Measurements from ENCODE around the gene RTN4RL1. TPM values are rescaled to one million over a fixed set of nuclear protein-coding genes. Genes with fewer than 3 reads are reported as not detected.

Gene RTN4RL1
- total and polyA plus RNA-seq, 4 donors, result 0.65 to 7.3 (median 2.4) TPM

- Histone ChIP-seq H3K4me3 (peak overlapping the region; percentile 76), H3K9me3 (ENCODE audit: control insufficient read depth in 4 of 4, insufficient read depth in 3 of 4, low read length in 3 of 4) (no peaks in the 10 kb centered on the region), H3K27ac (ENCODE audit: low read depth in 1 of 2, low read length in 1 of 2) (peak overlapping the region; percentile 11 to 57), H3K9ac (ENCODE audit: insufficient read depth in 1 of 2, low read length in 2 of 2) (peak overlapping the region; percentile 81 to 85), H3K4me1 (ENCODE audit: control insufficient read depth in 5 of 5, insufficient read depth in 5 of 5, low read length in 5 of 5) (peaks cover 7 to 22% (median 13%) of the 10 kb centered on the region in 5 donors), H3K27me3 (ENCODE audit: control insufficient read depth in 3 of 3, insufficient read depth in 3 of 3, low read length in 2 of 3) (peaks cover 0 to 9% (median 2%) of the 10 kb centered on the region in 3 donors), H3K36me3 (ENCODE audit: control insufficient read depth in 4 of 4, insufficient read depth in 4 of 4, low read length in 4 of 4) (peaks cover 0 to 3% (median 0%) of the 10 kb centered on the region in 4 donors)
- TF ChIP-seq, protein P1, sequence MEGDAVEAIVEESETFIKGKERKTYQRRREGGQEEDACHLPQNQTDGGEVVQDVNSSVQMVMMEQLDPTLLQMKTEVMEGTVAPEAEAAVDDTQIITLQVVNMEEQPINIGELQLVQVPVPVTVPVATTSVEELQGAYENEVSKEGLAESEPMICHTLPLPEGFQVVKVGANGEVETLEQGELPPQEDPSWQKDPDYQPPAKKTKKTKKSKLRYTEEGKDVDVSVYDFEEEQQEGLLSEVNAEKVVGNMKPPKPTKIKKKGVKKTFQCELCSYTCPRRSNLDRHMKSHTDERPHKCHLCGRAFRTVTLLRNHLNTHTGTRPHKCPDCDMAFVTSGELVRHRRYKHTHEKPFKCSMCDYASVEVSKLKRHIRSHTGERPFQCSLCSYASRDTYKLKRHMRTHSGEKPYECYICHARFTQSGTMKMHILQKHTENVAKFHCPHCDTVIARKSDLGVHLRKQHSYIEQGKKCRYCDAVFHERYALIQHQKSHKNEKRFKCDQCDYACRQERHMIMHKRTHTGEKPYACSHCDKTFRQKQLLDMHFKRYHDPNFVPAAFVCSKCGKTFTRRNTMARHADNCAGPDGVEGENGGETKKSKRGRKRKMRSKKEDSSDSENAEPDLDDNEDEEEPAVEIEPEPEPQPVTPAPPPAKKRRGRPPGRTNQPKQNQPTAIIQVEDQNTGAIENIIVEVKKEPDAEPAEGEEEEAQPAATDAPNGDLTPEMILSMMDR (IDR thresholded peaks at IDR 0.05; ENCODE audit: control extremely low read depth, extremely low read depth), result no peak
- 2 to 6% methylated on average over 48 to 104 of the region's 104 CpGs for WGBS, 2 donors
- ATAC-seq (ENCODE audit: insufficient read depth, low FRiP score) (peak; percentile 51), DNase-seq (peak; percentile 85 to 91 (median 90))
These were observed 24.5 kb upstream of the RTN4RL1 start for GRCh38 chr17:2049333-2050299.

- H3K27ac ChIP-seq (ENCODE audit: low read depth in 1 of 2, low read length in 1 of 2), result no peak overlapping the region
- 20 to 21% methylated on average over 9 of the region's 9 CpGs for WGBS, 2 donors
- no peak for ATAC-seq (ENCODE audit: insufficient read depth, low FRiP score)
- H3K4me3 ChIP-seq, result no peak overlapping the region
- peaks cover 0 to 8% (median 2%) of the 10 kb centered on the region in 3 donors for H3K27me3 ChIP-seq (ENCODE audit: control insufficient read depth in 3 of 3, insufficient read depth in 3 of 3, low read length in 2 of 3)
- DNase-seq, result peak in 1 of 3 donors; percentile 14
- no peaks in the 10 kb centered on the region for H3K9me3 ChIP-seq (ENCODE audit: control insufficient read depth in 4 of 4, insufficient read depth in 3 of 4, low read length in 3 of 4)
- H3K9ac ChIP-seq (ENCODE audit: insufficient read depth in 1 of 2, low read length in 2 of 2), result peak overlapping the region in 1 of 2 donors; percentile 85
- TF ChIP-seq, protein P1 (IDR thresholded peaks at IDR 0.05; ENCODE audit: control extremely low read depth, extremely low read depth), result no peak
- peaks cover 0 to 6% (median 0%) of the 10 kb centered on the region in 4 donors for H3K36me3 ChIP-seq (ENCODE audit: control insufficient read depth in 4 of 4, insufficient read depth in 4 of 4, low read length in 4 of 4)
- peaks cover 7 to 14% (median 12%) of the 10 kb centered on the region in 5 donors for H3K4me1 ChIP-seq (ENCODE audit: control insufficient read depth in 5 of 5, insufficient read depth in 5 of 5, low read length in 5 of 5)
These were observed 23.7 kb upstream of the RTN4RL1 start for GRCh38 chr17:2048805-2049204.

GRCh38 chr17:2047590-2047989 is 22.5 kb upstream of the RTN4RL1 start:
- no peaks in the 10 kb centered on the region for H3K9me3 ChIP-seq (ENCODE audit: control insufficient read depth in 4 of 4, insufficient read depth in 3 of 4, low read length in 3 of 4)
- no peak overlapping the region for H3K27ac ChIP-seq (ENCODE audit: low read depth in 1 of 2, low read length in 1 of 2)
- WGBS, 2 donors, result 88 to 94% methylated on average over 6 of the region's 6 CpGs
- DNase-seq, result no peak
- TF ChIP-seq, protein P1 (IDR thresholded peaks at IDR 0.05; ENCODE audit: control extremely low read depth, extremely low read depth), result no peak
- H3K4me3 ChIP-seq, result no peak overlapping the region
- peaks cover 0 to 12% (median 6%) of the 10 kb centered on the region in 4 donors for H3K36me3 ChIP-seq (ENCODE audit: control insufficient read depth in 4 of 4, insufficient read depth in 4 of 4, low read length in 4 of 4)
- ATAC-seq (ENCODE audit: insufficient read depth, low FRiP score), result no peak
- H3K4me1 ChIP-seq (ENCODE audit: control insufficient read depth in 5 of 5, insufficient read depth in 5 of 5, low read length in 5 of 5), result peaks cover 7 to 17% (median 12%) of the 10 kb centered on the region in 5 donors
- H3K27me3 ChIP-seq (ENCODE audit: control insufficient read depth in 3 of 3, insufficient read depth in 3 of 3, low read length in 2 of 3), result peaks cover 0 to 8% (median 2%) of the 10 kb centered on the region in 3 donors
- H3K9ac ChIP-seq (ENCODE audit: insufficient read depth in 1 of 2, low read length in 2 of 2), result no peak overlapping the region
